ENCODE measurements around the gene STXBP4. TPM values are rescaled to one million over a fixed set of nuclear protein-coding genes. Genes with fewer than 3 reads are reported as not detected.
A peak's percentile ranks its signal among the peaks of the same experiment; 100 is the strongest.
"Not testable (repeated sequence)": the region's sequence is repeated elsewhere in the genome, so short reads cannot be mapped to it uniquely, and the experiment has no call there.

The STXBP4 gene
- total and polyA plus RNA-seq, 4 donors, result 5.1 to 22.8 (median 13.7) TPM

DNA sequence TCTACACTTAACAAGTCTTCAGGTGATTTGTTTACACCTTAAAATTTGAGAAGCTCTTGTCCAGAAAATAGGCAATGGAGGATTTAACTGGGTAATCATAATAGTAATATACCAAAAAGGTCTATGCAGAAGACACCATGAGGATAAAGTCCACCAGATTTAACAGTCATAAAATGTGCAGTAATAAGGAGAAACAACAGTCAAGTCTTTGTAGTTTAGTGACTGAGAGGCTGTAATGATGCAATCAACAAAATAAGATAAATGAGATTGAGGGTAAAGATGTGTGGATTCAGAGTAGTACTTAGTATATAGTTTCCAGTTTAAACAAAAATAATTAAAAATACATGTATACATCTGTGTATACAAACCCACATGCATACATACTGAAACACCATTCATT is 91.2 kb downstream of the STXBP4 start:
- no peaks in the 10 kb centered on the region for H3K4me1 ChIP-seq (ENCODE audit: control insufficient read depth, insufficient read depth, low read length)
- H3K36me3 ChIP-seq (ENCODE audit: control insufficient read depth, insufficient read depth, low read length), result no peaks in the 10 kb centered on the region
- no peak for DNase-seq (ENCODE audit: low read depth in 4 of 6, low spot score in 6 of 6)
- H3K9me3 ChIP-seq (ENCODE audit: control insufficient read depth, insufficient read depth, low read length), result no peaks in the 10 kb centered on the region
- no peaks in the 10 kb centered on the region for H3K27me3 ChIP-seq (ENCODE audit: control insufficient read depth, insufficient read depth, low read length)
- no peak overlapping the region for H3K4me3 ChIP-seq (ENCODE audit: low read depth, low read length)
- H3K27ac ChIP-seq (ENCODE audit: low read depth, low read length), result no peak overlapping the region

DNA sequence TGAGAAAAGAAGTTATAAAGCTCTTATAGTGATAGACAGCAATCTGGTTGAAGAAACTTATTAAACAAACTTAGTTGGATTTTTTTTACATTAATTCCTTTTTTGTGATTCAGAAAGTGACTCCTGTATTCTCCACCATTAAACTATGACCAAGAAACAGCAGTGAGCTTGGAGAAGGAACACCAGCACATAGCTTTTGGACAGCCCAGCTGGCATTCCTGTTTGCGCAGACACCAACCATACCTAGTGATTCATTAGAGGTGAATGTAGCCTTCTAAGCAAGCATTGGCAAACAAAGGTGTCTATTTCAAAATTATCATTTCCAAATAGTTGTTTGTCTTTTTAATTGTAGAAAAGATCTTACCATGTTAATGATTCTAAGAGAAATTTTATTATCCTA is 94.4 kb downstream of the STXBP4 start:
- Histone ChIP-seq H3K36me3 (ENCODE audit: control insufficient read depth, insufficient read depth, low read length) (no peaks in the 10 kb centered on the region), H3K4me1 (ENCODE audit: control insufficient read depth, insufficient read depth, low read length) (no peaks in the 10 kb centered on the region), H3K27ac (ENCODE audit: low read depth, low read length) (no peak overlapping the region), H3K27me3 (ENCODE audit: control insufficient read depth, insufficient read depth, low read length) (no peaks in the 10 kb centered on the region), H3K9me3 (ENCODE audit: control insufficient read depth, insufficient read depth, low read length) (no peaks in the 10 kb centered on the region), H3K4me3 (ENCODE audit: low read depth, low read length) (no peak overlapping the region)
- no CpG with 5 or more reads among the region's 1 CpG for WGBS (ENCODE audit: insufficient coverage)
- DNase-seq (ENCODE audit: low read depth in 4 of 6, low spot score in 6 of 6), result no peak

DNA sequence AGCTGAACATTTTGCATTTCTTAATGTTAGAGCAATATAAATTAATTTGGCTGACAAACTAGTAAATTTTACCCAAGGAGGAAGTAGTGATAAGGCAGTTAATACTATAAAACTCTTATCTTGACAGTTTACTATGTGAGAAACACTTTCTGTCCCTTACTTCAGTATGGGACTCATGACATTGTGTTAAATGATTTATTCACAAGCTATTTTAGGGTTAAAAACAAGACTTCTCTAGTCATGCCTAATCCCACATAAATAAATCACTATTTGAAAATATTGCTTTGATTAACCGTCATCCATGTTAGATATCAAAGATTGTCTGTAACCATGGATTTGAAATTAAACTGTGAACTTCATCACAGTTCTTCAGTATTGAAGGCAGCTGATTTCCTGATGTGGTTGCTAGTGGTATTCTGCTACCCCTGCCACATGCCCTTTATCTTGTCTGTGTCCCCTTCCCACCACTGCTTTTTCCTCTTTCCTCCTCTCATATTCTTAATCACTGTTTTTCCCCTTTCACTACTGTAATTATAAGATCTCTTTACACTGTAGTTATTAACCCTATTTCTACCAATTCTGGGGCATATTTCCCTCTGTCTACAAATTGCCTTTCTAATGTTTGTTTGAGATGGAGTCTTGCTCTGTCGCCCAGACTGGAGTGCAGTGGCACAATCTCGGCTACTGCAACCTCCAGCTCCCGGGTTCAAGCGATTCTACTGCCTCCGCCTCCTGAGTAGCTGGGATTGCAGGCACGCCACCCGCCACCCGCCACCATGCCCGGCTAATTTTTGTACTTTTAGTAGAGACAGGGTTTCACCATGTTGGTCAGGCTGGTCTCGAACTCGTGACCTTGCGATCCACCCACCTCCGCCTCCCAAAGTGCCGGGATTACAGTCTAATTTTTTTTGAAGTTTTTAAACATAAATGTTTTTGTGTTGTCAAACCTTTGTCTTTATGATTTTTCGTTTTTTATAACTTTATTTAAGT is 95.6 kb downstream of the STXBP4 start:
- WGBS (ENCODE audit: insufficient coverage), result 96% methylated on average over 11 of the region's 16 CpGs
- H3K4me1 ChIP-seq (ENCODE audit: control insufficient read depth, insufficient read depth, low read length), result no peaks in the 10 kb centered on the region
- H3K4me3 ChIP-seq (ENCODE audit: low read depth, low read length), result no peak overlapping the region
- no peaks in the 10 kb centered on the region for H3K9me3 ChIP-seq (ENCODE audit: control insufficient read depth, insufficient read depth, low read length)
- H3K27ac ChIP-seq (ENCODE audit: low read depth, low read length), result no peak overlapping the region
- no peak for DNase-seq (ENCODE audit: low read depth in 4 of 6, low spot score in 6 of 6)
- H3K27me3 ChIP-seq (ENCODE audit: control insufficient read depth, insufficient read depth, low read length), result no peaks in the 10 kb centered on the region
- H3K36me3 ChIP-seq (ENCODE audit: control insufficient read depth, insufficient read depth, low read length), result no peaks in the 10 kb centered on the region

DNA sequence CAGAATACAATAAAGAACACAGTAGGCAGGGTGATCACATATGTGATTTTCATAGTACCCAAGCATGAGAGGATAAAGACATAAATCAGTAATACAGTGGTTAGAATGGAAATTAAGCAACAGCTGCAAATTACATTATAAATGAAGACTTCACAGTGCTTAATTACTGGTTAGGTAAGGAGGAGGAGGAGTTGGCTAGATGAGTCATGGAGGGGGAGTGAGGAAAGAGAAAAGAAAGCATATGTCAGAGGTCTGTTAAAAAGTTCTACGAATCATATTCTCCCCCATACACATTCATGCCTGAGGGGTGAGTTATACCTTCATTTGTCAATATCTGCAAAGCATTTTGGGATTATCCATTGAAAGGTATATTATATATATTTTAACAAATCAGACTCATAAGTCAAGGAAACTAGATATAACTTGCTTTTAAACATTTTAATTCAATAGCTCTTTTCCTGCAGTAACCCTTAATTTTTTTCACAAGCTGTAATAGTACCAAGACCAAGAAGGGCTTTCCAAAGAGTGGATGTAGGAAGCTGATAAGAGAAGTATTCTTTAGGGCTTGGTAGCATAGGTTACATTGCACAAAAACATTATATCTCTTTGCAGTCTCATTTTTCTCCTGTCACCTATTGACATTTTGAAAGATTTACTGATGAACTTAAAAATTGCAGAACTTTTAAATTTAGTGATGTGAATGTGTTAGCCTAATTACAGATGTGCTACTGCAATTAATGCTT is 99.3 kb downstream of the STXBP4 start:
- no peaks in the 10 kb centered on the region for H3K9me3 ChIP-seq (ENCODE audit: control insufficient read depth, insufficient read depth, low read length)

DNA sequence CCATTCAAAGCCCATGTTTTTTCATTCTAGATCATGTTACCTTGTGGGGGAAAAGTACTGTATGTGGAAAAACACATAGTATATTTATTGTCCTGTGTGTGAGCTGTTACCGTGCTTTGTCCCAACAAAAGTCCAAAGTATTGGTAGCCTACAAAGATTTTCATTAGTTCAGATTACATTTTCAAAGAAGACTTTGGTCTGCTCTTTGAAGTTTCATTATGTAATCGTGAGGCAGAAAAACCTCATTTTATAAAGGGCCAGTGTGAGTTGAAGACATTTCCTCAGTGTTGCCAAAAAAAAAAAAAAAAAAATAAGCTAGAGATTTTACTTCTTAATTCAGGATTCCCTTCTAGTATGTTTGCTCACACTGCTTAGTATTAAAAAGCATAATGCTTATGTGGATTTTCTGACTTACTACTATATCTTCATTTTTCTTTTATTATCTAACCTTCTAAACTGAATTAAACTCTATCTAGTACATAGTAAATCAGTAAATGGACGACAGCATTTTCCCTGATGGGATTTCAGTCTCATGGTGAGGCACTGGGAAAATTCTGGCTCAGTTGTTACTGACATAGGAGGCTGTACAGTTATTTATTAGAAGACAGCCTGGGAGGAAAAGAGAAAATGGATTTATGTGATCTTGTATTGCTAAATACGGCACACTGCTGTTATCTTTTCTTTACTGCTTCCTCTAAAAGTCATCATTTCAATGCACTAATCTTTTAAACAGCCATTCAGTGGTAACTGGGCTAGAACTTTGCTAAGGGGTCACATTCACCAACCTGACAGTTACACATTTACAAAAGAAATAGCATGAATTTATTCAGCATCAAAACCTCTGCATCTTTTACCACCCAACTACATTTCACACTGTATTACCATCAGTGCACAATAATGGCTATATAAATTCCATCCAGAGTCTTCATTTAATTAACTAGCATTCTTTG is 100.6 kb downstream of the STXBP4 start:
- Histone ChIP-seq H3K4me1 (ENCODE audit: control insufficient read depth, insufficient read depth, low read length) (no peaks in the 10 kb centered on the region), H3K27ac (ENCODE audit: low read depth, low read length) (no peak overlapping the region), H3K9me3 (ENCODE audit: control insufficient read depth, insufficient read depth, low read length) (no peaks in the 10 kb centered on the region), H3K36me3 (ENCODE audit: control insufficient read depth, insufficient read depth, low read length) (no peaks in the 10 kb centered on the region), H3K4me3 (ENCODE audit: low read depth, low read length) (no peak overlapping the region), H3K27me3 (ENCODE audit: control insufficient read depth, insufficient read depth, low read length) (no peaks in the 10 kb centered on the region)
- DNase-seq (ENCODE audit: low read depth in 4 of 6, low spot score in 6 of 6), result peak in 3 of 6 donors; percentile 14 to 76 (median 16)
- no CpG with 5 or more reads among the region's 4 CpGs for WGBS (ENCODE audit: insufficient coverage)

More for the DNA sequence above, 99.3 kb downstream of the STXBP4 start:
- no CpG with 5 or more reads among the region's 1 CpG for WGBS (ENCODE audit: insufficient coverage)
- Histone ChIP-seq H3K27ac (ENCODE audit: low read depth, low read length) (no peak overlapping the region), H3K36me3 (ENCODE audit: control insufficient read depth, insufficient read depth, low read length) (no peaks in the 10 kb centered on the region), H3K27me3 (ENCODE audit: control insufficient read depth, insufficient read depth, low read length) (no peaks in the 10 kb centered on the region), H3K4me3 (ENCODE audit: low read depth, low read length) (no peak overlapping the region), H3K4me1 (ENCODE audit: control insufficient read depth, insufficient read depth, low read length) (no peaks in the 10 kb centered on the region)
- no peak for DNase-seq (ENCODE audit: low read depth in 4 of 6, low spot score in 6 of 6)

DNA sequence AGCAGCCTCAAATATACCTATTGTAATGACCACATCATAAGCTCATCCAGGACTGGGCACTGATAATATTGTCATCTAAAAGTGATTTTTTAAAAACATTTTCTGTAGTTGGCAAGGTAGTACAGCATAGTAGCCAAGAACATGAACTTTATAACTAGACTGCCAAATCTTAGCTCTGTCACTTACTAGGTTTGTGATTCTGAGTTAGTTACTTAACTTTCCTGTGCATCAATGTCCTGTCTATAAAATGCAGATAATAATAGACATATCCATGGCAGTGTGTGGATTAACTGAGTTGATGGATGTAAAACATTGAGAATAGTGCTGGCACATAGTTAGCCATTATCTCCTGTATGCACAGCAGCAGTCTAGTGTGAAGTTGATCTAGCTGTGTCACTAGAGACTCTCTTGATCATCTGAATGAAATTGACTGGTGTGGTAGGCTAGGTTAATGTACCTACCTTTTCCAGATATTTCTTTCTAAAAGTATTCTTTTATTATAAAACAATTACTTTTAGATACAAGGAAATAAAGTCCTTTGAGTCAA is 101.5 kb downstream of the STXBP4 start:
- no peaks in the 10 kb centered on the region for H3K4me1 ChIP-seq (ENCODE audit: control insufficient read depth, insufficient read depth, low read length)
- no peak for DNase-seq (ENCODE audit: low read depth in 4 of 6, low spot score in 6 of 6)

DNA sequence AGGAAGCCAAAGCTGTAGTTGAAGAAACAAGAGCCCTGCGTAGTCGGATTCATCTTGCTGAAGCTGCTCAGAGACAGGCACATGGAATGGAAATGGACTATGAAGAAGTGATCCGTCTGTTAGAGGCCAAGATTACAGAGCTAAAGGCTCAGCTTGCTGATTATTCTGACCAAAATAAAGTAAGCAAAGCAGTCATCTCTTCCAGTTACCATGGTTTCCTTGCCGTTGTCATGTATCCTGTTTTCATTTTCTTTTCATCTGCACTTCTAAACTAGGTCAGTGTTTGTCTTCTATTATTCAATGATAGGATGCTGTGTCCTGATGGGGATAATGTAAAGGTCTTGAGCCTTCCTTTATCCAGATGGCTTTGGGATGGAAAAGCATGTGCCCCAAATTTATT is 104.3 kb downstream of the STXBP4 start:
- Histone ChIP-seq H3K36me3 (ENCODE audit: control insufficient read depth, insufficient read depth, low read length) (no peaks in the 10 kb centered on the region), H3K9me3 (ENCODE audit: control insufficient read depth, insufficient read depth, low read length) (no peaks in the 10 kb centered on the region), H3K4me3 (ENCODE audit: low read depth, low read length) (no peak overlapping the region), H3K4me1 (ENCODE audit: control insufficient read depth, insufficient read depth, low read length) (no peaks in the 10 kb centered on the region), H3K27ac (ENCODE audit: low read depth, low read length) (no peak overlapping the region), H3K27me3 (ENCODE audit: control insufficient read depth, insufficient read depth, low read length) (no peaks in the 10 kb centered on the region)
- DNase-seq (ENCODE audit: low read depth in 4 of 6, low spot score in 6 of 6), result peak in 1 of 6 donors; percentile 28
- WGBS (ENCODE audit: insufficient coverage), result 73% methylated on average over 3 of the region's 4 CpGs

More for the DNA sequence above, 101.5 kb downstream of the STXBP4 start:
- H3K4me3 ChIP-seq (ENCODE audit: low read depth, low read length), result no peak overlapping the region
- no peaks in the 10 kb centered on the region for H3K9me3 ChIP-seq (ENCODE audit: control insufficient read depth, insufficient read depth, low read length)
- H3K27ac ChIP-seq (ENCODE audit: low read depth, low read length), result no peak overlapping the region
- H3K27me3 ChIP-seq (ENCODE audit: control insufficient read depth, insufficient read depth, low read length), result no peaks in the 10 kb centered on the region
- H3K36me3 ChIP-seq (ENCODE audit: control insufficient read depth, insufficient read depth, low read length), result no peaks in the 10 kb centered on the region

DNA sequence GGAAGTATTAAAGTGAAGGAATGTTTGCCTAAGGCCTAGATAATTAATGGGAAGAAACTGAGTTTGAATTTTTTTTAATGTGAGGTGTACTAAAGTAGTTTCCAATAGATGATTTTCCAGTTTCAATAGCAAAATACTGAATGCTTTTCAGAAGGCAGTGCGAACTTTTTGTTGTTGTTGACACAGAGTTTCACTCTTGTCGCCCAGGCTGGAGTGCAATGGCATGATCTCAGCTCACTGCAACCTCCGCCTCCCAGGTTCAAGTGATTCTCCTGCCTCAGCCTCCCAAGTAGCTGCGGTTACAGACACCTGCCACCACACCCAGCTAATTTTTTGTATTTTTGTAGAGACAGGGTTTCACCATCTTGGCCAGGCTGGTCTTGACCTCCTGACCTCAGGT is 104.9 kb downstream of the STXBP4 start:
- H3K27me3 ChIP-seq (ENCODE audit: control insufficient read depth, insufficient read depth, low read length); H3K4me3 ChIP-seq (ENCODE audit: low read depth, low read length); H3K27ac ChIP-seq (ENCODE audit: low read depth, low read length); H3K4me1 ChIP-seq (ENCODE audit: control insufficient read depth, insufficient read depth, low read length); DNase-seq (ENCODE audit: low read depth in 4 of 6, low spot score in 6 of 6); H3K9me3 ChIP-seq (ENCODE audit: control insufficient read depth, insufficient read depth, low read length); H3K36me3 ChIP-seq (ENCODE audit: control insufficient read depth, insufficient read depth, low read length): not testable (repeated sequence)
- WGBS (ENCODE audit: insufficient coverage), result 100% methylated on average over 3 of the region's 4 CpGs

DNA sequence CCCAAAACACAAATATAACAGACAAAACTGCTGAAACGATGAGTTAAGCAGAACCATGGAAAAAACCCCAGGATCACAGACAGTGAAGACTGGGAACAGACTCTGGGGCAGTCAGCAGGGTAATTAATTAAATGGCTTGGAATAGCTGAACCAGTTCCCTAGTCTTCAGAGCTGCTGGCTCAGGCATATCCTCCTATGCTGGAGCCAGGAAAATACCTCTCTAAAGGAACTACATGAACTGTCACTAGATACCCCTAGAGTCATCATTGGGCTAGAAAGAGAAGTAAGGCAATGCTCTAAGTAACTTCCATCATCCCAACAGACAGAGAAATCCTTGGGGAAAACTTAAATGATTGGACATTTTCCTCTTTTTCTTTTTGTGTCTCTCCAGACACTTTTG is 113.0 kb downstream of the STXBP4 start:
- H3K36me3 ChIP-seq (ENCODE audit: control insufficient read depth, insufficient read depth, low read length), result peaks cover 3% of the 10 kb centered on the region
- whole genome bisulfite sequencing (ENCODE audit: insufficient coverage), result no CpG with 5 or more reads among the region's 1 CpG
- no peaks in the 10 kb centered on the region for H3K4me1 ChIP-seq (ENCODE audit: control insufficient read depth, insufficient read depth, low read length)
- H3K9me3 ChIP-seq (ENCODE audit: control insufficient read depth, insufficient read depth, low read length), result peaks cover 2% of the 10 kb centered on the region
- H3K27ac ChIP-seq (ENCODE audit: low read depth, low read length), result no peak overlapping the region
- no peak overlapping the region for H3K4me3 ChIP-seq (ENCODE audit: low read depth, low read length)
- DNase-seq (ENCODE audit: low read depth in 4 of 6, low spot score in 6 of 6), result no peak
- no peaks in the 10 kb centered on the region for H3K27me3 ChIP-seq (ENCODE audit: control insufficient read depth, insufficient read depth, low read length)
